Measurements from ENCODE around the gene TMC5.

DNA sequence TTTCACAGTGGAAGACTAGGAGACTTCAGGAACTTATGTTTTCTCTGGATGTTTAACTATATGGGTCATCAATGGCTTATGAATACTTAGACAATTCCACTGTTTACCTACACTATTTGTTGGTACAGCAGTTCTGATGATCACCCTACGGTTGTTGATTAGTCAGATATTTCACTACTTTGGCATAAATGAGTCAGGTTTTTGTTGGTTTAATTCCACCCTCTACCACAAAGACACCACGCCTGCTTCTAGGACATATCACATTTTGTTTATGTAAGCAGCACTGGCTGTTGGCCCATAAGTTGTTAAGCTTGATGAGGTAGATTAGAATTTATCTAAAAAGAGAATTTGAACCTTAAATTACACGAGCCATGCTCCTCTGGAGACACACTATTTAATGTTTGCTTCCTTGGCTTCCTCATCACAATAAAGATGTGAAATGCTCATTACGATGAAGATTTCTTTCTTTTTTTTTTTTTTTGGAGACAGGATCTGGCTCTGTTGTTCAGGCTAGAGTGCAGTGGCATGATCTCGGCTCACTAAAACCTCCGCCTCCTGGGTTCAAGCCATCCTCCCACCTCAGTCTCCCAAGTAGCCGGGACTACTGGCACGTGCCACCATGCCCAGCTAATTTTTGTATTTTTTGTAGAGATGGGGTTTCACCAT, 99.9 kb downstream of the TMC5 start:
- TF ChIP-seq, protein P1, sequence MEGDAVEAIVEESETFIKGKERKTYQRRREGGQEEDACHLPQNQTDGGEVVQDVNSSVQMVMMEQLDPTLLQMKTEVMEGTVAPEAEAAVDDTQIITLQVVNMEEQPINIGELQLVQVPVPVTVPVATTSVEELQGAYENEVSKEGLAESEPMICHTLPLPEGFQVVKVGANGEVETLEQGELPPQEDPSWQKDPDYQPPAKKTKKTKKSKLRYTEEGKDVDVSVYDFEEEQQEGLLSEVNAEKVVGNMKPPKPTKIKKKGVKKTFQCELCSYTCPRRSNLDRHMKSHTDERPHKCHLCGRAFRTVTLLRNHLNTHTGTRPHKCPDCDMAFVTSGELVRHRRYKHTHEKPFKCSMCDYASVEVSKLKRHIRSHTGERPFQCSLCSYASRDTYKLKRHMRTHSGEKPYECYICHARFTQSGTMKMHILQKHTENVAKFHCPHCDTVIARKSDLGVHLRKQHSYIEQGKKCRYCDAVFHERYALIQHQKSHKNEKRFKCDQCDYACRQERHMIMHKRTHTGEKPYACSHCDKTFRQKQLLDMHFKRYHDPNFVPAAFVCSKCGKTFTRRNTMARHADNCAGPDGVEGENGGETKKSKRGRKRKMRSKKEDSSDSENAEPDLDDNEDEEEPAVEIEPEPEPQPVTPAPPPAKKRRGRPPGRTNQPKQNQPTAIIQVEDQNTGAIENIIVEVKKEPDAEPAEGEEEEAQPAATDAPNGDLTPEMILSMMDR (conservative IDR thresholded peaks at IDR 0.05; ENCODE audit: low read depth, low read length) = no peak
- TF ChIP-seq NFE2L2 (IDR thresholded peaks at IDR 0.05; ENCODE audit: low read depth, low read length) (no peak), POLR2A (IDR thresholded peaks at IDR 0.05; ENCODE audit: low read depth, low read length) (no peak), FOS (IDR thresholded peaks at IDR 0.05; ENCODE audit: low read depth, low read length) (no peak), RCOR1 (IDR thresholded peaks at IDR 0.05; ENCODE audit: insufficient replicate concordance, low read length) (no peak), CEBPB (IDR thresholded peaks at IDR 0.05; ENCODE audit: low read depth, low read length) (no peak), MAZ (IDR thresholded peaks at IDR 0.05; ENCODE audit: borderline replicate concordance, low read depth, low read length) (no peak), MAFK (IDR thresholded peaks at IDR 0.05; ENCODE audit: low read depth, low read length) (peak; percentile 38; the same call in 1 of the 2 replicates), ELK1 (IDR thresholded peaks at IDR 0.05; ENCODE audit: borderline replicate concordance, low read depth, low read length) (no peak), RFX5 (IDR thresholded peaks at IDR 0.05; ENCODE audit: low read depth, low read length) (no peak), MXI1 (IDR thresholded peaks at IDR 0.05; ENCODE audit: borderline replicate concordance, low read depth, low read length) (no peak)
- TF ChIP-seq, protein P2, sequence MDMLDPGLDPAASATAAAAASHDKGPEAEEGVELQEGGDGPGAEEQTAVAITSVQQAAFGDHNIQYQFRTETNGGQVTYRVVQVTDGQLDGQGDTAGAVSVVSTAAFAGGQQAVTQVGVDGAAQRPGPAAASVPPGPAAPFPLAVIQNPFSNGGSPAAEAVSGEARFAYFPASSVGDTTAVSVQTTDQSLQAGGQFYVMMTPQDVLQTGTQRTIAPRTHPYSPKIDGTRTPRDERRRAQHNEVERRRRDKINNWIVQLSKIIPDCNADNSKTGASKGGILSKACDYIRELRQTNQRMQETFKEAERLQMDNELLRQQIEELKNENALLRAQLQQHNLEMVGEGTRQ (IDR thresholded peaks at IDR 0.05; ENCODE audit: low read depth, low read length) = no peak

Measured in IMR-90 (cell line).